GM13976 (cell line): Measurements from ENCODE around the gene GRIA1.

Experiments used
- DNase-seq: peaks from one replicate; pipeline ENCODE4 v3.0.0; 2012; ENCODE audit warnings: low spot score
- CTCF ChIP-seq: IDR thresholded peaks from 2 replicates; pipeline ENCODE4 v1.5.1; 2012; ENCODE audit warnings: borderline replicate concordance, mild to moderate bottlenecking; ENCODE audit not compliant: insufficient read depth; ENCODE audit errors: extremely low read depth, missing control alignments, control extremely low read depth
- in situ Hi-C: fragments of 300-500 bp; cut with MboI; formaldehyde crosslinking; loops from one replicate; pipeline ENCODE4 v1.12.0; 2022; ENCODE audit warnings: low sequenced_read_pairs, mixed read lengths, inconsistent platforms; ENCODE audit not compliant: unreplicated experiment

Gene GRIA1

GRCh38 chr5:153491038-153491744, 721 bp downstream of the GRIA1 start:
- DNase-seq = no peak
- in situ Hi-C loops = no loop called here
- TF ChIP-seq CTCF = no peak

- TF ChIP-seq CTCF = no peak
- no peak for DNase-seq
- in situ Hi-C loops = no loop called here
Observed at GRCh38 chr5:153491856-153492255, 1.4 kb downstream of the GRIA1 start.

GRCh38 chr5:153496835-153497234, 6.4 kb downstream of the GRIA1 start:
- no peak for DNase-seq
- TF ChIP-seq CTCF = peak; percentile 28
- in situ Hi-C loops = no loop called here

- in situ Hi-C loops = no loop called here
- TF ChIP-seq CTCF = no peak
Observed at GRCh38 chr5:153498516-153498915, 8.0 kb downstream of the GRIA1 start.

GRCh38 chr5:153500178-153500577, 9.7 kb downstream of the GRIA1 start:
- in situ Hi-C loops = loop anchor here (25.0 kb wide), 1 partner anchor 462 kb away; no protein-coding TSS in a partner anchor
- DNase-seq = no peak
- TF ChIP-seq CTCF = no peak

More at GRCh38 chr5:153498516-153498915, 8.0 kb downstream of the GRIA1 start:
- no peak for DNase-seq

- no peak for TF ChIP-seq CTCF
- DNase-seq = no peak
- in situ Hi-C loops = loop anchor here (25.0 kb wide), 1 partner anchor 458 kb away; no protein-coding TSS in a partner anchor
Observed at GRCh38 chr5:153504726-153505125, 14.3 kb downstream of the GRIA1 start.
